Suprapubic skin (tissue), 4 donors: ENCODE results near the gene OCEL1.

Experiments used
- POLR2A ChIP-seq, 2 donors: fragments of 450-650 bp; IDR thresholded peaks; one replicate each; pipeline ENCODE4 v1.6.1; 2017; ENCODE audit warnings: antibody characterized with exemption in 2 of 2, mild to moderate bottlenecking in 2 of 2, moderate library complexity in 2 of 2
- POLR2AphosphoS5 ChIP-seq, 3 donors: sonication (generic); formaldehyde crosslinking; IDR thresholded peaks; one replicate each; pipeline ENCODE4 v1.6.1; 2017; ENCODE audit warnings: antibody characterized with exemption in 3 of 3
- TF ChIP-seq, protein P1 (sequence below), 2 donors: fragments of 200-600 bp in 1 of 2; fragments of 450-650 bp in 1 of 2; sonication (generic) in 1 of 2; IDR thresholded peaks; one replicate each; pipeline ENCODE4 v1.5.1; 2016 to 2019; ENCODE audit warnings: antibody characterized with exemption in 2 of 2, mild to moderate bottlenecking in 1 of 2, moderate library complexity in 1 of 2

- TF ChIP-seq, protein P1, sequence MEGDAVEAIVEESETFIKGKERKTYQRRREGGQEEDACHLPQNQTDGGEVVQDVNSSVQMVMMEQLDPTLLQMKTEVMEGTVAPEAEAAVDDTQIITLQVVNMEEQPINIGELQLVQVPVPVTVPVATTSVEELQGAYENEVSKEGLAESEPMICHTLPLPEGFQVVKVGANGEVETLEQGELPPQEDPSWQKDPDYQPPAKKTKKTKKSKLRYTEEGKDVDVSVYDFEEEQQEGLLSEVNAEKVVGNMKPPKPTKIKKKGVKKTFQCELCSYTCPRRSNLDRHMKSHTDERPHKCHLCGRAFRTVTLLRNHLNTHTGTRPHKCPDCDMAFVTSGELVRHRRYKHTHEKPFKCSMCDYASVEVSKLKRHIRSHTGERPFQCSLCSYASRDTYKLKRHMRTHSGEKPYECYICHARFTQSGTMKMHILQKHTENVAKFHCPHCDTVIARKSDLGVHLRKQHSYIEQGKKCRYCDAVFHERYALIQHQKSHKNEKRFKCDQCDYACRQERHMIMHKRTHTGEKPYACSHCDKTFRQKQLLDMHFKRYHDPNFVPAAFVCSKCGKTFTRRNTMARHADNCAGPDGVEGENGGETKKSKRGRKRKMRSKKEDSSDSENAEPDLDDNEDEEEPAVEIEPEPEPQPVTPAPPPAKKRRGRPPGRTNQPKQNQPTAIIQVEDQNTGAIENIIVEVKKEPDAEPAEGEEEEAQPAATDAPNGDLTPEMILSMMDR (IDR thresholded peaks at IDR 0.05): no peak
- no peak for TF ChIP-seq POLR2A (IDR thresholded peaks at IDR 0.05)
- TF ChIP-seq POLR2AphosphoS5 (IDR thresholded peaks at IDR 0.05): no peak
These were observed 33.2 kb downstream of the OCEL1 start for GRCh38 chr19:17259118-17259780.
